Activated gamma-delta T cell (primary cell): Measurements from ENCODE around the gene GGT5.
"Not testable (repeated sequence)": the region's sequence is repeated elsewhere in the genome, so short reads cannot be mapped to it uniquely, and the experiment has no call there.

Experiments used
- DNase-seq: peaks from one replicate; lab custom pipeline; 2025; lab: John Stamatoyannopoulos, UW

Gene GGT5

DNA sequence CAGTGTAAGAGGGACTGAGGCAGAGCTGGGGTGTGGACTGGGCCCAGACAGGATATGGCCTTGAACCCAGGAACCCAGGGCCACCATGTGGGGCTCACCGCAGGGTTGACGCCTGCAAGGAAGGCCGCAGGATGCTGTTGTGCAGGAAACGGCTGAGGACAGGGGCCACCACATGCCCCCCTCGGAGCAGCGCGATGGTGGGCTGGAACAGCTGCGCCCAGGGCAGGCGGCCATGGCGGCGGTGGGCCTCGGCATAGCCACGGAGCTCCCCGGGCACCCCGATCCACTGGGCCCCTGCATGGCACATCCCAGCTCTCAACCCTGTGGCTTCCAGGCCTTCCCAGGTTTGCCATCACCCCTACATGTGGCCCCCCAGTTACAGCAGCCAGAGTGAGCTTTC, 12.2 kb downstream of the GGT5 start:
- DNase-seq: no peak

DNA sequence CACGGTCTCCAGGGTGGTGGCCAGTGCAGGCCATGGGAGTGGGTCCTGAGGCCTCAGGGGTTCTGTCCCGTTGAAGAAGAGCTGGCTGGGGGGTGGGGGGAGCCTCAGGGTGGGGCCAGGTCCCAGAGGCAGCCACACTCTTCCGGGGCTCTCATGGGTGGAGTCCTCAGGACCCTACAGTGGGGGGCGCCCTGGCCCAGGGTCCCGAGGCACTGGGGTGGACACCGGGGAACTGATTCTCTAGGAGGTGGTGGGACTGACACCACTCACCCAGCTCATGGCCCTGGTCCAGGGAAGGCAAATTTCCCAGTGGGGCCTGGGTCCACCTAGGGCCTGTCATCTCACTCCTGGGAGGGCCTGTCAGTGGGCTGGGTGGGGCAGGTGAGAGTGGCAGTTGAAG, 12.8 kb downstream of the GGT5 start:
- no peak for DNase-seq

DNA sequence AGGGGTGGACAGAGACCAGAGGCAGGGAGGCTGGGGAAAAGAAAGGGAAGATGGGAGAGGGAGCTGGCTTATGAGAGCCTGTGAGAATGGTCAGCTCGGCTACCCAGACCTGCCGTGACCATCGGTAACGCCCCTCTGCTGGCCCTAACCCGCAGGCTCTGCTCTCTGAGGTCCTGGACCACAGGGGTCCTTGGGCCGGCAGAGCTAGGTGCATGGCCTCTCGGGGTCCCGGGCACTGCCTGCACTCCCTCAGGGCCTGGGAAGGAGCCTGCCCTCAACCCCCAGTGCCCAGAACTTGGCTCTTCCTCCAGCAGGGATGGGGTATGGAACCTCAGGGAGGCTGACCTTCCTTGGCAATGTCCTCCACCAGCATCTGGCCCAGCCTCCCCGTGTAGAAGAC, 13.2 kb downstream of the GGT5 start:
- no peak for DNase-seq

DNA sequence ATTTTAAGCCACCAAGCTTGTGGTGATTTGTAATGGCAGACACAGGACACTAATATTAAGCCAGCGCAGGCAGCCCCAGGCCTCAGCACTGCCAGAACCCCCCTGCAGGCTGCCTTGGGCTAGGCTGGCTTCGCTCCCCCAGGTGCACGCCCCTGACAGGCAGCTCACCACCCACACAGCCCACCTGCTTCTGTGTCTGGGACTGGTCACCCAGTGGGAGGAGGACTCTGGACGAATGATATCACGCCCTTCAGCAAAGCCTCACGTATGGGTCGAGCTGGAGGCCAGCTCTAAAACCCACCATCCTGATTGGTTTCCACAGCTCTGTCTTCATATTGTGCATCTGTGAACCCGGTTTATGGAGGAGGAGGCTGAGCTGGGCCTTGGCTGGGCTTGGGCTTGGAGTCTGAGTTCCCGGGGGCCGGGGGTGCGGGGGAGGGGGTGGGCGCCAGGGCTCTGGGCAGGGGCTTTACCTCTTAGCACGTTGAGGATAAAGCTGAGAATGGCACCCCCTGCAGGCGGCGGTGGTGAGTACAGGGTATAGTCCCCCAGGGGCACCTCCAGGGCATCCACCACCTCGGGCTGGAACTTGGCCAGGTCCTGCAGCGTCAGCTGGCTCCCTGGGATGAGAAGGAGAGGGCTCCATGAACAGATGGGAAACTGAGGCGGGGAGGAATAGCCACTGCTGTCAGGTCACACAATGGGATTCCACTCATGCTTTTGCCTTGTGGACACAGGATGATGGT, 13.8 kb downstream of the GGT5 start:
- DNase-seq: no peak

DNA sequence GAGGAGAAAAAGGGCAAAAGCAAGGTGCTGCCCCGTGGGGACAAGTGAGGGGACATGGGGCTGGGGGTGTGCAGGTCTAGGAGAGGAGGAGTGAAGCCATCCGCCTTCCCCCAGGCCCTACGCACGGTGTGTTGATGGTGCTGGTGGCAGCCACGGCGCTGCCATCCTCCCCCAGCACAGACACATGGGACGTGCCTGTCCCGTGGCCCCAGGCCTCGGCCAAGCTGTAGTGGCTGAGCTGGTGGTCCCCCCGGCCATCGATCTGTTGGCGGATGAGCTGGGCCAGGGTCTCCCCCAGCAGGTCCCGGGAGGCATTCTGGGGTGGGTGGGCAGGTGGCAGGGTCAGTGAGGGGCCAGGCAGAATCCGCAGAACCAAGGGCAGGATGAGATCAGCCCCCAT, 18.9 kb downstream of the GGT5 start:
- DNase-seq: no peak

DNA sequence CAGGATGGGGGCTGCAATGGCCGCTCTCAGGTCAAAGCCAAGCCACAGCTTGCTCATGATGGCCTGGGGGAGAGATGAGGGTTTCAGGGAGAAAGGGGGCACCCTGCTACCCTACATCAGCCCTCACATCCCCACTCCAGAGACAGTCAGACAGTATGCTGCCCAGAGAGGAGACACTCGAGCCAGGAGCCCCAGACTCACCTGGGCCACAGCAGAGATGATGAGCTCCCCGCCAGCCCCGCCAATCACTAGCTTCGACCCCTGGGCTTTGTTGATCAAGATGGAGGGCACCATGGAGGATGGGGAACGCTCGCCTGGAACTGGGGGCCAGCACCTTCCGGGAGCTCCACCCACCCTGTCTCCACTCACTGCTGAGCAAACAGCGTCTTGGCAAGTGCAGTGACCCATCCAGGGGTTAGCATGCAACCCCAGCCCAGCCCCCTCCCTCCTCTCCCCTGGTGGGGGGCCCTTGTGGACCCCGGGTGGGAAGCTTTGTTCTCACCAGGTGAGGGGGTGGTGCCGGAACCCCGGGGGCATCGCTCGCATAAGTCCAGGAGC, 19.8 kb downstream of the GGT5 start:
- no peak for DNase-seq

DNA sequence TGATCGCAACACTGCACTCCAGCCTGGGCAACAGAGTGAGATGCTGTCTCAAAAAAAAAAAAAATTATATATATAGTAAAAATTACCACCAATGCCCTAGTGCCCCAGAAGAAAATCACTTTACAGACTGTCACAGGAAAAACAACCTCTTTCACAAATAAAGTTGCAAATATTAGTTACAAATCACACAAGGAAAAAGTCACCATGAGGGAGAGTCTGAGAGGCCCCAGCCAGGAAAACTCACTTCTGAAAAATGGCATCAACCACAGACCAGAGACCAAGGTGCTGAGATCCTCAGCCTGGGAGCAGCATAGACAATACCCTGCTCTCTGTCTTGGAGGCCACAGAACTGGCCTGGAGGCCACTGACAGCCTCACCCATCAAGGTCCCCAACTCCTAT, 20.4 kb downstream of the GGT5 start:
- DNase-seq: no peak

DNA sequence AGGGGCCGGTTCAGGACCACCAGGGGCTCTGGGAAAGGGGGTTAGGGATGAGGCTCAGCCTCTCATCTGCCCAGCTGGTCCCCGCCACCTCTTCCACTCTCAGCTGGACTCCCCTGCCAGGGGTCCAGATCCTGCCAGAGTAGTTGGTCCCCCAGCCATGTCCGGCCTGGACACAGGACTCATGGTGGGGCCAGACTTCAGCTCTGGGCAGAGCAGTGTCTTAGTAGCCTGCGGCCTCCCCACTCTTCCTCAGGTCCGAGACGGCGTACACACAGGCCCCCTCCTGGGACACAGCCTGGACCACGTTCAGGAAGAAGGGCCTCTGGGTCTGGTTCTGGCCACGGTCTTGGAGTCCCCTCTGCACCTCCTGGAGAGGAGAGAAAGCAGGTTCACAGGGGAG, 25.1 kb downstream of the GGT5 start:
- DNase-seq: no peak

DNA sequence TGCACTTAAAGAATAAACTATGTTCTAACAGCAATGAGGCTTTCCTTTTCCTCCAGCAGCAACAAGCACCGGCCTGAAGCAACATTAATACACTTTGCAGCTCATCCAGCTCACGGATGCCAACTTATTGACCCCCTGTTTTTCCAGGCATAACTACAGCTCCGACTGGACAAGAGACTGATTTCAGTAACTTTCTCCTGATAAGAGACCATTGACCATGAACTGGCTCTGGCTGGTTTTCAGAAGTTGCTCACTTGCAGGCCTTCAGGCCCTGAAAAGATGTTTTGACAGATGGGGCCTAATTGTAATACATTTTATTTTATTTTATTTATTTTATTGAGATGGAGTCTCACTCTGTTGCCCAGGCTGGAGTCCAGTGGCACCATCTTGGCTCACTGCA, 27.5 kb downstream of the GGT5 start:
- DNase-seq: no peak

DNA sequence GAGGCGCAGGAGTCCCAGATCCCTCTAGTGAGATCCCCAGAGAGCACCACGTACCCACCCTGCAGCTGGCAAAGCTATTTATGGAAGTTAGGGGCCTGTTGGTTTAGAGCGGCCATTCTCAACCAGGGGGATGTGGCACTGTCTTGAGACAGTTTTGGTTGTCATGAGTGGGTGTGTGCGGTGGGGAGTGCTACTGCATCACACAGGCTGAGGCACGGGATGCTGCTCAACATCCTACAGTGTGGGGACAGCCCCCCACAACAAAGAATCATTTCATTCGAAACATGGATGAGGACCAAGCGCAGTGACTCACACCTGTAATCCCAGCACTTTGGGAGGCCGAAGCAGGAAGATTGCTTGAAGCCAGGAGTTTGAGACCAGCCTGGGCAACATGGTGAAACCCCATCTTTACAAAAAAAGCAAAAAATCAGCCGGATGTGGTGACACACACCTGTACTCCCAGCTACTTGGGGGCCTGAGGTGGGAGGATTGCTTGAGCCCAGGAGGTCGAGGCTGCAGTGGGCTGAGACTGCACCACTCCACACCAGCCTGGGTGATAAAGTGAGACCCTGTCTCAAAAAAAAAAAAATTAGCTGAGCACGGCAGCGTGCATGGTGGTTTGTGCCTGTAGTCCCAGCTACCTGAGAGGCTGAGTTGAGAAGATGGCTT, 28.2 kb downstream of the GGT5 start:
- no peak for DNase-seq

DNA sequence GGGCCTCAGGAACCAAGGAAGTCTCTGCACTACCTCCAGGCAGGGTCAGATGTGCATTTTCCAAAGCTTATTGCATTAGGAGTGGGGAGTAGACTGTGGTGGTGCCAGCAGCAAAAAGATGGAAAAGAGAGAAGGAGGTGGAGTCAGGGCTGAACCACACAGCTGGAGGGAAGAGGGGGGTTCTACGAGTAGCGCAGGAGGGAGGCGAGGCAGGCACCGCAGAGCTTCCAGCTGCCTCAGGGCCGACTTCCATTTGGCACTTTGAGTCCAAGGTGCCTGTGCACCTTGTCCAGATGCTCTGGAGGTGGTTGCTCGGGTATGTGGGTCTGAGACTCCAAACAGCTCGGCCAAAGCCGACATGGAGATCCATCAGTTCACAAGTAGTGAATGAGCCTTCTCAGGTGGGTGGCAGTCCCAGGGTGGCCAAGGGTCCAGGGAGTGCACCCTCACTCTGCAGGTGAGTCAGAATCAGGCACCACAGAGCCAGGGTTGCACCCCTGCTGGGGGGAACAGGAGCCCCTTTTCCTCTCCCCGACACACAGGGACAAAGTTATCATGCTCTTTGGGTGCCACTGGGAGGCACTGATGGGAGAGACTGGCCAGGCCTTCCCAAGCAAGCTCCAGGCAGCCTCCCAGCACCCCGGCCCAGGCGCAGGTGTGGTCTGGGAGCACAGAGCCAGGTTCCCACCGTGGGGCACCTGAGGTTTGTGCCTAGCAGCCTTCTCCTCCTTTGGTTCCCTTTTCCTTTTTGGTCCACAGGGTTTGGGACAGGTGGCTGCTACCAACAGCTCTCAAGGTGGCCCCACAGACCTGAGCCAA, 30.2 kb downstream of the GGT5 start:
- DNase-seq: no peak

DNA sequence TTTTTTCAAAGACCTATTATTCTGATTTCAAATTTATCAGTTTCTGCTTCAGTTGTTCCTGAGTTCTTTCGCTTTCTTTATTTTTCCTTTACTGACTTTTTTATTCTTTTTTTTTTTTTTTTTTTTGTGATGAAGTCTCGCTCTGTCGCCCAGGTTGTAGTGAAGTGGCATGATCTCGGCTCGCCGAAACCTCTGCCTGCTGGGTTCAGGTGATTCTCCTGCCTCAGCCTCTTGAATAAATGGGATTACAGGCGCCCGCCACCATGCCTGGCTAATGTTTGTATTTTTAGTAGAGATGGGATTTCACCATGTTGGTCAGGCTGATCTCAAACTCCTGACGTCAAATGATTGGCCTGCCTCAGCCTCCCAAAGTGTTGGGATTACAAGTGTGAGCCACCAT, 31.8 kb downstream of the GGT5 start:
- not testable (repeated sequence) for DNase-seq

DNA sequence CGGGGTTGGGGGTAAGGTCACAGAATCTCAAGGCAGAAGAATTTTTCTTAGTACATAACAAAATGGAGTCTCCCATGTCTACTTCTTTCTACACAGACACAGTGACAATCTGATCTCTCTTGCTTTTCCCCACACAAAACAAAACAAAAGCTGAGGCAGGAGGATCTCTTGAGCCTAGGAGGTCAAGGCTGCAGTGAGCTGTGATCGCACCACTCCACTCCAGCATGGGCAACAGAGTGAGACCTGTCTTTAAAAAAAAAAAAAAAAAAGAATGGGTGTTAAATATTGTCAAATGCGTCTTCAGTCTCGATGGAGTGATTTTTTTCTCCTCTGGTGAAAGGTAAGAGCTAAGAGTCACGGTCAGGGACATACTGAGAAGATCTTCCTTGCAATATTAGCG, 33.2 kb downstream of the GGT5 start:
- DNase-seq: not testable (repeated sequence)

DNA sequence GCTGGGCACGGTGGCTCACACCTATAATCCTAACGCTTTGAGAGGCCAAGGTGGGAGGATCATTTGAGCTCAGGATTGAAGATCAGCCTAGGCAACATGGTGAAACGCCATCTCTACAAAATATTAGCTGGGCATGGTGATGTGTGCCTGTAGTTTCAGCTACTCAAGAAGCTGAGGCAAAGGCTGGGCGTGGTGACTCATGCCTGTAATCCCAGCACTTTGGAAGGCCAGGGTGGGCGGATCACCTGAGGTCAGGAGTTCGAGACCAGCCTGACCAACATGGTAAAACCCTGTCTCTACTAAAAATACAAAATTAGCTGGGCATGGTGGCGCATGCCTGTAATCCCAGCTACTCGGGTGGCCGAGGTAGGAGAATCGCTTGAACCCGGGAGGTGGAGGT, 34.5 kb downstream of the GGT5 start:
- DNase-seq: not testable (repeated sequence)

DNA sequence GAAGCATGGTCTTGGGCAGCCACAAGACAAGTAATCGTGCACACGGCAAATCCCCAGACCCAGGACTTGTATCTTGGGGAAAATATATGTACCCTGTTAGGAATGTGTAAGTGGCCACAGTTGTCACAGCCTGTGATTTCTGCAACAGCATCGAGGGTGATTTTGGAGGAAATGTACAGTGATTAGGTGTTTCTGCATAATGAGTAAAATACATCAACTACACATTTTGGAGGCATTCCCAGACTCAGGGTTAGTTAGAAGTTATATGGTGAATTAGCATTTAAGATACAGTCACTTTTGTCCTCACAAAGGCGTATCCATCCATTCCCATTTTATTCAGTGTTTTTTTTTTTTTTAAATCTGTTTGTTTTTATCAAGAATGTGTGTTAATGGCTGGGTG, 35.2 kb downstream of the GGT5 start:
- no peak for DNase-seq

DNA sequence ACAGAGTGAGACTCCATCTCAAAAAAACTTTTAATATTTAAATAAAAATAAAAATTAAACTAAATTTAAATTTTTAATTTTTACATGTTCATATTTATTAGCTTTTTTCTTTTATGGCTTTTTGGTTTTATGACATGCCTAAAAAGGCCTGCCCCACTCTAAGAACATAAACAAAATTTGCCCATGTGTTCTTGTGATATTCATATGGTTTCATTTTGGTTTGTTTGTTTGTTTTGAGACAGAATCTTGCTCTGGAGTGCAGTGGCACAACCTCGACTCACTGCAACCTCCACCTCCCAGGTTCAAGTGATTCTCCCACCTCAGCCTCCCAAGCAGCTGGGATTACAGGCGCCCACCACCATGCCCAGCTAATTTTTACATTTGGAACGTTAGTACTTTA, 35.9 kb downstream of the GGT5 start:
- DNase-seq: no peak

DNA sequence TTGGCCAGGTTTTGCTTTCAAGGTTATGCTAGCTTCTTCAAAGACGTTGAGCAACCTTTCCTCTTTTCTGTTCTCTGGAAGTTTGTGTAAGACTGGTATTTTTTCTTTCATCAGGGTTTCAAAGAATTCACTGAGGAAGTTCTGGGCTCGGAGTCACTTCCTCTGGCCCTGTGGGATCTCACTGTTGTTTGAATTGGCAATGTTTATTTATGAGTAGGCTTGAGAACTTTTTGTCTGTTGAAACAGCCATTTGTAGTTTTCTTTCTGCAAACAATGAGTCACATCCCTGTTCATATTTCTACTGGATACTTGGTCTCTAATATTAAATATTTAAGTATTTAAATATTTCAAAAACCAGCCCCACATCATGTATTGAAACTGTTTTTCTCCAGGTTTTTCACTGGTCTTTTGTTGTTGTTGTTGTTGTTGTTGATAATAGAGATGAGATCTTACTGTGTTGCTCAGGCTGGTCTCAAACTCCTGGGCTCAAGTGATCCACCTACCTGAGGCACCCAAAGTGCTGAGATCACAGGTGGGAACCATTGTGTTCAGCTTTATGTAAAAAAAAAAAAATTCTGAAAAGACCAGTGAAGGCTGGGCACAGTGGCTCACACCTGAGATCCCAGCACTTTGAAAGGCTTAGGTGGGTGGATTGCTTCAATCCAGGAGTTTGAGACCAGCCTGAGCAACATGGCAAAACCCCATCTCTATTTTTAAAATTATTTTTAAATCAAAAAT, 36.7 kb downstream of the GGT5 start:
- DNase-seq: no peak

DNA sequence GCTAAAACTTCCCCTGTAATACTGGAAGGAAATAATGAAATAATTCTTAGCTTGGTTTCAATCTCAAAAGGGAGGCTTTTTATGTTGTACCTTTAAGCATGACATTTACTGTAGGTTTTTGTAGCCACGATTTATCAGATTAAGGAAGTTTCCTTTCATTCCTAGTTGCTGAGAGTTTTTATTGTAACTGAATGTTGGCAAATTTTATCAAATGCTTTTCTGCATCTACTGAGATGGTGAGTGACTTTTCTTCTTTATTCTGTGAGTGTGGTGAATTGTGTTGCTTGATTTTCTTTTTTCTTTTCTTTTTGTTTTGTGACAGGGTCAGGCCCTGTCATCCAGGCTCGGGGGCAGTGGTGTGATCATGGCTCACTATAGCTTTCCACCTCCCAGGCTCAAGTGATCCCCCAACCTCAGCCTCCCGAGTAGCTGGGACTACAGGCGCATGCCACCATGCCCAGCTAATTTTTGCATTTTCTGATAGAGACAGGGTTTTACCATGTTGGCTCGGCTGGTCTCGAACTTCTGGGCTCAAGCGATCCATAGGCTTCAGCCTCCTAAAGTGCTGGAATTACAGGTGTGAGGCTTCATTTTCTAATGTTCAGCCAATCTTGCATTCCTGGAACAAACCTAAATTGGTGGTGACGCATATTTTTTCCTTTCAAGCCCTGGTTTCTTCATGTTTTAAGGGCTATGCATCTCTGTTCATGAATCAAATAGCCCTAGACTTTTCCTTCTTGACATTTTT, 37.4 kb downstream of the GGT5 start:
- no peak for DNase-seq

DNA sequence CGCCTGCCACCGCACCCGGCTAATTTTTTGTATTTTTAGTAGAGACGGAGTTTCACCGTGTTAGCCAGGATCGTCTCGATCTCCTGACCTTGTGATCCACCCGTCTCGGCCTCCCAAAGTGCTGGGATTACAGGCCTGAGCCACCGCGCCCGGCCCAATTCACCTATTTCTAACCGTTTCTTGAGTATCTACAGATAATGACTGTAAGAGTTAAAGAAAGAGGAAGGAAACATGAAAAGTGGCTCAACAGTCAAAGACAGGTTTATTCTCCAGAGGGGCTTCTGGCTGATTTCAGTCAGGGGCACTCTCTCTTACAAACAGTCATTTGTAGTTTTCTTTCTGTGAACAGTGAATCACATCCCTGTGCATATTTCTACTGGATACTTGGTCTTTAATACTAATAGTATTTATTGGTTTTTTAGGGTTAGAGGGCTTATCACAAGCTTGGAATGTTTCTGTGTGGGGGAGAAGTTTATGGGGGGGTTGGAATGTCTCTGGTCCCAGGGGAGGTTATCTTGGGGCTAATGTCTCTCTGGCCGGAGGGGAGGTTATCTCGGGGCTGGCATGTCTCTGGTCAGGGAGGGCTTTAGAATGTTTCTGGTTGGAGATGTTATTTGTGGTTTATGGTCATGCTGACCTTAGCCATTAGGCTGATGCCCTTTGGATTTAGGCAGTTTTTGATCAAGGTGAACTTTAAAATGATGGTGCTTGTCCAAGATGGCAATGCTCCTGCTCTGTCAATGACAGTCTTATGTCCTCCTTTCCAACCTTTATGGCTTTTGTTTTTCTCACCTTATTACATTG, 38.2 kb downstream of the GGT5 start:
- not testable (repeated sequence) for DNase-seq

DNA sequence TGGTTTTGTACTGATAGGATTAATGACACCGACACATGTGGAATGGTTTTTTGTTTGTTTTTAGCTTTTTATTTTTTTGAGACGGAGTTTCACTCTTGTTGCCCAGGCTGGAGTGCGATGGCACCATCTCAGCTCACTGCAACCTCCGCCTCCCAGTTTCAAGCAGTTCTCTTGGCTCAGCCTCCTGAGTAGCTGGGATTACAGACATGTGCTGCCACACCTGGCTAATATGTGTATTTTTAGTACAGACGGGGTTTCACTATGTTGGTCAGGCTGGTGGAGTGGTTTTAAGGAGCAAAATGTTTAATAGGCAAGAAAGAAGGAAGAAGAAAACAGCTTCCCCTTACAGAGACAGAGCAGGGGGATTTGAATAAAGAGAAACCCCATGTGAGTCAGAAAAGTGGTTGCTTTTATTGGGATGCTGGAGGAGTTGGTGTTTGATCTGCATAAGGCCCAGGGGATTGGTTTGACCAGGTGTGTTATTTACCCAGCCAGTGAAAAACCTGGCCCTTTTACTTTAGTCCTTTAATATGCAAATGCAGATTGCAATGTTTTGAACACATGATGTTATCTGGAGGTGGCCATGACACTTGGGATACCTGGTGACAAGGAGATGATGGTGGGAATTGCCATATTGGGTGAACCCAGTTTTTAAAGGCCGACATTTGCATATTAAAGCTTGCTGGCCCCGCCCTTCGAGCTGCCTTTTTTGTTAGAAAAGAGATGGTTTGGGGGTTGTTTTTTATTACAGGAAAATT, 39.3 kb downstream of the GGT5 start:
- DNase-seq: no peak
